IMR-90 (cell line): ENCODE data around the gene ATG2A. TPM values are rescaled to one million over a fixed set of nuclear protein-coding genes. Genes with fewer than 3 reads are reported as not detected.

ENCODE experiments used
- ATAC-seq: fragments of 200-7000 bp; cut with Tn5 transposase; 2 replicates; pipeline ENCODE4 v1.9.1; 2020; ENCODE audit warnings: low read depth, mild to moderate bottlenecking, moderate library complexity
- BruUV-seq: library from RNA; stranded (reverse); fragments of 400-500 nt; replicated peaks from 2 replicates; lab custom pipeline; 2021; lab: Mats Ljungman, UMichigan
- CTCF ChIA-PET: fragments of 300-600 bp; formaldehyde crosslinking; extraction: SDS; loops from one replicate; lab custom pipeline; 2021; ENCODE audit warnings: antibody characterized with exemption; lab: Yijun Ruan, JAX
- POLR2A ChIA-PET: fragments of 300-600 bp; sonication (Branson Sonifier 250); formaldehyde crosslinking; loops from one replicate; lab custom pipeline; 2022; ENCODE audit warnings: antibody characterized with exemption; ENCODE audit not compliant: unreplicated experiment; lab: Charles Lee
- DNase-seq: peaks from one replicate; pipeline ENCODE4 v3.0.0; 2013
- H2AFZ ChIP-seq: replicated peaks from 2 replicates; pipeline ENCODE3; 2013; ENCODE audit warnings: low read length, mild to moderate bottlenecking; ENCODE audit not compliant: poor library complexity
- H2AK5ac ChIP-seq: 2 replicates; pipeline ENCODE4 v1.6.1; 2013; ENCODE audit warnings: low read depth, low read length, inconsistent platforms
- H2AK9ac ChIP-seq: replicated peaks from 2 replicates; pipeline ENCODE3; 2013; ENCODE audit warnings: mild to moderate bottlenecking, low read depth, low read length, moderate library complexity; ENCODE audit not compliant: poor library complexity
- H2BK120ac ChIP-seq: 2 replicates; pipeline ENCODE4 v1.6.1; 2013; ENCODE audit warnings: low read depth, low read length, inconsistent platforms
- H2BK15ac ChIP-seq: 3 replicates; pipeline ENCODE4 v1.6.1; 2013; ENCODE audit warnings: low read depth, low read length, inconsistent platforms
- H2BK20ac ChIP-seq: 2 replicates; pipeline ENCODE4 v1.6.1; 2013; ENCODE audit warnings: low read depth, mild to moderate bottlenecking, inconsistent platforms, low read length, moderate library complexity
- H2BK5ac ChIP-seq: 2 replicates; pipeline ENCODE4 v1.6.1; 2013; ENCODE audit warnings: mild to moderate bottlenecking, low read depth, low read length, inconsistent platforms; ENCODE audit not compliant: poor library complexity, severe bottlenecking
- H3K14ac ChIP-seq: replicated peaks from 2 replicates; pipeline ENCODE4 v1.6.1; 2013; ENCODE audit warnings: low read depth, low read length, inconsistent platforms
- H3K18ac ChIP-seq: 2 replicates; pipeline ENCODE4 v1.6.1; 2013; ENCODE audit warnings: low read depth, low read length, control low read depth
- H3K23ac ChIP-seq: 2 replicates; pipeline ENCODE4 v1.6.1; 2013; ENCODE audit warnings: low read depth, low read length, inconsistent platforms
- H3K27ac ChIP-seq: 2 replicates; pipeline ENCODE4 v1.5.1; 2013; ENCODE audit warnings: mild to moderate bottlenecking, control low read depth, low read length; ENCODE audit not compliant: insufficient read depth
- H3K27me3 ChIP-seq: 2 replicates; pipeline ENCODE4 v1.6.1; 2013; ENCODE audit warnings: low read length; ENCODE audit not compliant: control insufficient read depth, insufficient read depth
- H3K36me3 ChIP-seq: 2 replicates; pipeline ENCODE4 v1.6.1; 2013; ENCODE audit warnings: low read length, mixed read lengths; ENCODE audit not compliant: control insufficient read depth, insufficient read depth
- H3K4ac ChIP-seq: 2 replicates; pipeline ENCODE4 v1.6.1; 2013; ENCODE audit warnings: low read depth, low read length, inconsistent platforms
- H3K4me1 ChIP-seq: 2 replicates; pipeline ENCODE4 v1.6.1; 2013; ENCODE audit warnings: low read length, mixed read lengths; ENCODE audit not compliant: control insufficient read depth, insufficient read depth
- H3K4me2 ChIP-seq: 2 replicates; pipeline ENCODE4 v1.6.1; 2013; ENCODE audit warnings: low read depth, mild to moderate bottlenecking, control low read depth, low read length, moderate library complexity
- H3K4me3 ChIP-seq: 2 replicates; pipeline ENCODE4 v1.5.1; 2013; ENCODE audit warnings: low read depth, mild to moderate bottlenecking, control low read depth, low read length, moderate library complexity; ENCODE audit not compliant: insufficient read depth
- H3K56ac ChIP-seq: 2 replicates; pipeline ENCODE4 v1.6.1; 2013; ENCODE audit warnings: low read length, inconsistent platforms; ENCODE audit not compliant: insufficient read depth; ENCODE audit errors: extremely low read depth
- H3K79me1 ChIP-seq, 2 experiments: 2 replicates each; pipeline ENCODE4 v1.6.1; 2013; ENCODE audit warnings: low read length in 2 of 2, inconsistent platforms in 1 of 2, low read depth in 1 of 2
- H3K9ac ChIP-seq: 2 replicates; pipeline ENCODE4 v1.6.1; 2013; ENCODE audit warnings: low read depth, low read length, control low read depth
- H3K9me1 ChIP-seq: 2 replicates; pipeline ENCODE4 v1.6.1; 2013; ENCODE audit warnings: low read length, inconsistent platforms; ENCODE audit not compliant: insufficient read depth
- H3K9me3 ChIP-seq: 2 replicates; pipeline ENCODE4 v1.6.1; 2013; ENCODE audit warnings: low read length; ENCODE audit not compliant: control insufficient read depth, insufficient read depth
- H4K20me1 ChIP-seq: 2 replicates; pipeline ENCODE4 v1.6.1; 2013; ENCODE audit warnings: low read length, inconsistent platforms; ENCODE audit not compliant: insufficient read depth
- H4K5ac ChIP-seq: 2 replicates; pipeline ENCODE4 v1.6.1; 2013; ENCODE audit warnings: mild to moderate bottlenecking, low read depth, low read length, control low read depth
- H4K8ac ChIP-seq, 2 experiments: 2 replicates each; pipeline ENCODE4 v1.6.1; 2013; ENCODE audit warnings: low read depth in 2 of 2, low read length in 2 of 2, control low read depth in 1 of 2, inconsistent platforms in 1 of 2
- H4K91ac ChIP-seq: 2 replicates; pipeline ENCODE4 v1.6.1; 2013; ENCODE audit warnings: low read depth, low read length, inconsistent platforms; ENCODE audit not compliant: insufficient read depth
- BHLHE40 ChIP-seq: fragments of 150-350 bp; IDR thresholded peaks from 2 replicates; pipeline ENCODE4 v1.6.1; 2016; ENCODE audit warnings: mild to moderate bottlenecking, low read depth, low read length
- CEBPB ChIP-seq: IDR thresholded peaks from 2 replicates; pipeline ENCODE4 v1.6.1; 2012; ENCODE audit warnings: low read depth, low read length, improper control_type of control experiment
- CHD1 ChIP-seq: IDR thresholded peaks from 2 replicates; pipeline ENCODE4 v1.6.1; 2012; ENCODE audit warnings: low read depth, low read length, improper control_type of control experiment
- FOS ChIP-seq: fragments of 150-350 bp; IDR thresholded peaks from 2 replicates; pipeline ENCODE4 v1.6.1; 2016; ENCODE audit warnings: low read depth, low read length
- MXI1 ChIP-seq: IDR thresholded peaks from 2 replicates; pipeline ENCODE4 v1.6.1; 2012; ENCODE audit warnings: low read depth, mild to moderate bottlenecking, low read length, moderate library complexity, borderline replicate concordance
- POLR2A ChIP-seq: IDR thresholded peaks from 2 replicates; pipeline ENCODE4 v1.6.1; 2012; ENCODE audit warnings: mild to moderate bottlenecking, low read depth, low read length
- SMC3 ChIP-seq: fragments of 150-350 bp; IDR thresholded peaks from 2 replicates; pipeline ENCODE4 v1.6.1; 2016; ENCODE audit warnings: low read depth, mild to moderate bottlenecking, antibody characterized with exemption, low read length, moderate library complexity
- WGBS, 2 experiments: methylation state at CpG; one replicate each; pipeline versions ENCODE4 v1.1.5 to v1.1.7; 2013; ENCODE audit warnings: missing lambda C conversion rate in 2 of 2; ENCODE audit not compliant: insufficient read length in 1 of 2; ENCODE audit errors: extremely low coverage in 2 of 2; 5-methylcytosine and 5-hydroxymethylcytosine counted together
- dilution Hi-C: fragments of 300-500 bp; cut with HindIII; formaldehyde crosslinking; loops from one replicate; pipeline ENCODE4 v1.14.3; 2018; ENCODE audit warnings: low sequenced_read_pairs; ENCODE audit not compliant: unreplicated experiment
- in situ Hi-C: fragments of 300-500 bp; cut with MboI; formaldehyde crosslinking; loops from 3 replicates; pipeline ENCODE4 v1.14.3; 2019; ENCODE audit warnings: low sequenced_read_pairs, inconsistent platforms, mixed read lengths
- intact Hi-C: fragments of 100-400 bp; cut with micrococcal nuclease; formaldehyde crosslinking; loops from 2 replicates; pipeline ENCODE4 v1.10.0; 2022
- polyA plus RNA-seq, 3 experiments: library from polyadenylated mRNA; depleted of rRNA; stranded (reverse); fragments of >200 nt; gene quantifications; 2 replicates each; pipeline ENCODE4 v1.2.3, GENCODE V29; 2012; ENCODE audit warnings: low replicate concordance in 1 of 3
- total RNA-seq: library from RNA; depleted of rRNA; stranded (reverse); fragments of >200 nt; gene quantifications from 2 replicates; pipeline ENCODE4 v1.2.3, GENCODE V29; 2012
- TF ChIP-seq, protein P1 (sequence below): fragments of 150-350 bp; IDR thresholded peaks from 2 replicates; pipeline ENCODE4 v1.6.1; 2017; ENCODE audit warnings: mild to moderate bottlenecking, antibody characterized with exemption, low read length, low read depth
- TF ChIP-seq, protein P2 (sequence below): conservative IDR thresholded peaks from 2 replicates; pipeline ENCODE4 v1.5.1; 2012; ENCODE audit warnings: mild to moderate bottlenecking, low read depth, low read length, improper control_type of control experiment
- TF ChIP-seq, protein P3 (sequence below): fragments of 150-350 bp; IDR thresholded peaks from 2 replicates; pipeline ENCODE4 v1.6.1; 2016; ENCODE audit warnings: low read depth, mild to moderate bottlenecking, low read length, moderate library complexity, borderline replicate concordance

ATG2A gene
- total and polyA plus RNA-seq, 2 of the 4 experiments (the other 2 are of a cell fraction) = 3.2 to 10.5 TPM

DNA sequence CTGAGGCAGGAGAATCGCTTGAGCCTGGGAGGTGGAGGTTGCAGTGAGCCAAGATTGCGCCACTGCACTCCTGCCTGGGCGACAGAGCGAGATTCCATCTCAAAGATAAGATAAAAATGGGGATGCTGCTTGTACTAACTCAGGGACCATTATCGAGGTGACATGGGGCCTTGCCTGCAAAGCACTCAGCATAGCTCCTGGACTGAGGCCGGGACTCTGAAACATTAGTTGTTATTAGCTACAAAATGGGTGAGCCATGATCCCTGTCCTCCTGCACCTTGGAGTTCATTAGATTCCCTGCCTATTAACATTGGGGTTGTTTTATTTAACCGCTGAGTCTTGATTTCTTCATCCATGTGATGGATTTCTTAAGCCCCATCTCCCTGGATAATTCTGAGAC is 12.6 kb upstream of the ATG2A start:
- H4K91ac ChIP-seq = no peak overlapping the region
- no peak overlapping the region for H3K4me3 ChIP-seq
- no peak overlapping the region for H2BK5ac ChIP-seq
- H4K8ac ChIP-seq = no peak overlapping the region
- 100% methylated on average over 4 of the region's 7 CpGs; no CpG with 5 or more reads in 1 of the 2 experiments for WGBS, 2 experiments
- H2AK5ac ChIP-seq = no peak overlapping the region
- H2BK15ac ChIP-seq = no peak overlapping the region
- H3K9me1 ChIP-seq = no peaks in the 10 kb centered on the region
- no peak overlapping the region for H3K27ac ChIP-seq
- BruUV-seq = no TSS peak
- ChIA-PET CTCF (no interaction called here), POLR2A (interaction anchor here (0.7 kb wide), 1 partner anchor 17 kb away, joined by 9 read pairs; no protein-coding TSS in a partner anchor)
- no peak overlapping the region for H4K5ac ChIP-seq
- H2BK120ac ChIP-seq = no peak overlapping the region
- H2BK20ac ChIP-seq = no peak overlapping the region
- no peak overlapping the region for H2AFZ ChIP-seq
- H3K18ac ChIP-seq = no peak overlapping the region
- peaks cover 5 to 29% of the 10 kb centered on the region in 2 experiments; a peak in 3 of 4 replicates for H3K79me1 ChIP-seq
- H3K23ac ChIP-seq = no peak overlapping the region
- ATAC-seq (no peak), DNase-seq (no peak)
- H3K14ac ChIP-seq = no peak overlapping the region
- H3K9ac ChIP-seq = no peak overlapping the region
- no peaks in the 10 kb centered on the region for H3K27me3 ChIP-seq
- intact Hi-C loops = no loop called here
- peaks cover 4% of the 10 kb centered on the region; the same call in 1 of the 2 replicates for H3K4me1 ChIP-seq
- in situ Hi-C loops = no loop called here
- no peak overlapping the region for H3K4me2 ChIP-seq
- H3K56ac ChIP-seq = no peak overlapping the region
- TF ChIP-seq CHD1 (no peak), FOS (no peak), BHLHE40 (no peak), POLR2A (no peak), MXI1 (no peak), CEBPB (no peak), SMC3 (no peak)
- TF ChIP-seq, protein P1, sequence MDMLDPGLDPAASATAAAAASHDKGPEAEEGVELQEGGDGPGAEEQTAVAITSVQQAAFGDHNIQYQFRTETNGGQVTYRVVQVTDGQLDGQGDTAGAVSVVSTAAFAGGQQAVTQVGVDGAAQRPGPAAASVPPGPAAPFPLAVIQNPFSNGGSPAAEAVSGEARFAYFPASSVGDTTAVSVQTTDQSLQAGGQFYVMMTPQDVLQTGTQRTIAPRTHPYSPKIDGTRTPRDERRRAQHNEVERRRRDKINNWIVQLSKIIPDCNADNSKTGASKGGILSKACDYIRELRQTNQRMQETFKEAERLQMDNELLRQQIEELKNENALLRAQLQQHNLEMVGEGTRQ = no peak
- TF ChIP-seq, protein P2, sequence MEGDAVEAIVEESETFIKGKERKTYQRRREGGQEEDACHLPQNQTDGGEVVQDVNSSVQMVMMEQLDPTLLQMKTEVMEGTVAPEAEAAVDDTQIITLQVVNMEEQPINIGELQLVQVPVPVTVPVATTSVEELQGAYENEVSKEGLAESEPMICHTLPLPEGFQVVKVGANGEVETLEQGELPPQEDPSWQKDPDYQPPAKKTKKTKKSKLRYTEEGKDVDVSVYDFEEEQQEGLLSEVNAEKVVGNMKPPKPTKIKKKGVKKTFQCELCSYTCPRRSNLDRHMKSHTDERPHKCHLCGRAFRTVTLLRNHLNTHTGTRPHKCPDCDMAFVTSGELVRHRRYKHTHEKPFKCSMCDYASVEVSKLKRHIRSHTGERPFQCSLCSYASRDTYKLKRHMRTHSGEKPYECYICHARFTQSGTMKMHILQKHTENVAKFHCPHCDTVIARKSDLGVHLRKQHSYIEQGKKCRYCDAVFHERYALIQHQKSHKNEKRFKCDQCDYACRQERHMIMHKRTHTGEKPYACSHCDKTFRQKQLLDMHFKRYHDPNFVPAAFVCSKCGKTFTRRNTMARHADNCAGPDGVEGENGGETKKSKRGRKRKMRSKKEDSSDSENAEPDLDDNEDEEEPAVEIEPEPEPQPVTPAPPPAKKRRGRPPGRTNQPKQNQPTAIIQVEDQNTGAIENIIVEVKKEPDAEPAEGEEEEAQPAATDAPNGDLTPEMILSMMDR = no peak
- TF ChIP-seq, protein P3, sequence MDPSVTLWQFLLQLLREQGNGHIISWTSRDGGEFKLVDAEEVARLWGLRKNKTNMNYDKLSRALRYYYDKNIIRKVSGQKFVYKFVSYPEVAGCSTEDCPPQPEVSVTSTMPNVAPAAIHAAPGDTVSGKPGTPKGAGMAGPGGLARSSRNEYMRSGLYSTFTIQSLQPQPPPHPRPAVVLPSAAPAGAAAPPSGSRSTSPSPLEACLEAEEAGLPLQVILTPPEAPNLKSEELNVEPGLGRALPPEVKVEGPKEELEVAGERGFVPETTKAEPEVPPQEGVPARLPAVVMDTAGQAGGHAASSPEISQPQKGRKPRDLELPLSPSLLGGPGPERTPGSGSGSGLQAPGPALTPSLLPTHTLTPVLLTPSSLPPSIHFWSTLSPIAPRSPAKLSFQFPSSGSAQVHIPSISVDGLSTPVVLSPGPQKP = no peak
- no peak overlapping the region for H3K4ac ChIP-seq
- dilution Hi-C loops = no loop called here
- H3K36me3 ChIP-seq = peaks cover 56% of the 10 kb centered on the region
- no peak overlapping the region for H2AK9ac ChIP-seq
- H4K20me1 ChIP-seq = peaks cover 2% of the 10 kb centered on the region
- no peaks in the 10 kb centered on the region for H3K9me3 ChIP-seq
